AG04450 (cell line): ENCODE measurements around the gene PI16. TPM values are rescaled to one million over a fixed set of nuclear protein-coding genes. Genes with fewer than 3 reads are reported as not detected.

Experiments used
- CTCF ChIA-PET: fragments of 300-600, 350-600 bp; formaldehyde crosslinking; extraction: SDS; loops from one replicate; lab custom pipeline; 2022; ENCODE audit warnings: antibody characterized with exemption, inconsistent platforms; lab: Charles Lee
- POLR2A ChIA-PET: fragments of 350-600 bp; formaldehyde crosslinking; extraction: SDS; loops from one replicate; lab custom pipeline; 2021; ENCODE audit warnings: antibody characterized with exemption, inconsistent platforms; lab: Yijun Ruan, JAX
- DNase-seq: peaks from one replicate; pipeline ENCODE4 v3.0.0-alpha.2; 2011; ENCODE audit warnings: low read depth, low spot score
- H3K27ac ChIP-seq: one replicate; pipeline ENCODE4 v1.5.1; 2012; ENCODE audit warnings: low read depth, low read length, control low read depth
- H3K27me3 ChIP-seq: one replicate; pipeline ENCODE4 v1.6.0; 2012; ENCODE audit warnings: low read length; ENCODE audit not compliant: control insufficient read depth, insufficient read depth
- H3K4me3 ChIP-seq: 2 replicates; pipeline ENCODE4 v1.5.1; 2011; ENCODE audit warnings: mild to moderate bottlenecking, low read depth, low read length, control low read depth
- H3K9me3 ChIP-seq: 2 replicates; pipeline ENCODE4 v1.5.1; 2012; ENCODE audit warnings: low read length; ENCODE audit not compliant: control insufficient read depth, insufficient read depth
- CTCF ChIP-seq: IDR thresholded peaks from 2 replicates; pipeline ENCODE4 v1.5.1; 2011; ENCODE audit warnings: low read depth, low read length, control low read depth, inconsistent platforms
- polyA plus RNA-seq: library from polyadenylated mRNA; depleted of rRNA; stranded (reverse); fragments of >200 nt; gene quantifications from 2 replicates; pipeline ENCODE4 v1.2.3, GENCODE V29; 2011

PI16 gene
- polyA plus RNA-seq, 1 experiment, result 0.05 TPM

- Histone ChIP-seq H3K9me3 (no peaks in the 10 kb centered on the region), H3K27ac (no peak overlapping the region), H3K27me3 (no peaks in the 10 kb centered on the region), H3K4me3 (no peak overlapping the region)
- no peak for DNase-seq
- ChIA-PET CTCF (interaction anchor here (1.2 to 3.4 kb wide), 2 partner anchors 63 to 150 kb away, joined by 3 to 8 read pairs; no protein-coding TSS in a partner anchor), POLR2A (no interaction called here)
- no peak for TF ChIP-seq CTCF
Observed at GRCh38 chr6:36915599-36915998, 38.9 kb upstream of the PI16 start.

- Histone ChIP-seq H3K4me3 (no peak overlapping the region), H3K9me3 (no peaks in the 10 kb centered on the region), H3K27me3 (no peaks in the 10 kb centered on the region), H3K27ac (no peak overlapping the region)
- DNase-seq, result no peak
- CTCF ChIA-PET, result interaction anchor here (3.4 kb wide), 1 partner anchor 151 kb away, joined by 8 read pairs; no protein-coding TSS in a partner anchor
- POLR2A ChIA-PET, result no interaction called here
- no peak for TF ChIP-seq CTCF
Observed at GRCh38 chr6:36916126-36916525, 38.4 kb upstream of the PI16 start.

- Histone ChIP-seq H3K27ac (peak overlapping the region; percentile 76), H3K27me3 (no peaks in the 10 kb centered on the region), H3K9me3 (no peaks in the 10 kb centered on the region), H3K4me3 (no peak overlapping the region)
- no peak for TF ChIP-seq CTCF
- ChIA-PET CTCF (interaction anchor here (1.2 kb wide), 1 partner anchor 18 kb away, joined by 3 read pairs; no protein-coding TSS in a partner anchor), POLR2A (no interaction called here)
- no peak for DNase-seq
Observed at GRCh38 chr6:36917541-36918193, 36.9 kb upstream of the PI16 start.

- ChIA-PET POLR2A (no interaction called here), CTCF (no interaction called here)
- H3K9me3 ChIP-seq, result no peaks in the 10 kb centered on the region
- H3K27me3 ChIP-seq, result no peaks in the 10 kb centered on the region
- H3K27ac ChIP-seq, result no peak overlapping the region
- H3K4me3 ChIP-seq, result no peak overlapping the region
- TF ChIP-seq CTCF, result no peak
- DNase-seq, result no peak
Observed at GRCh38 chr6:36920049-36920448, 34.5 kb upstream of the PI16 start.

GRCh38 chr6:36920546-36920945 is 34.0 kb upstream of the PI16 start:
- no peak for DNase-seq
- Histone ChIP-seq H3K4me3 (no peak overlapping the region), H3K27me3 (no peaks in the 10 kb centered on the region), H3K27ac (no peak overlapping the region), H3K9me3 (no peaks in the 10 kb centered on the region)
- ChIA-PET CTCF (no interaction called here), POLR2A (no interaction called here)
- no peak for TF ChIP-seq CTCF
